Measurements from ENCODE around the gene SYNE1.
A peak's percentile ranks its signal among the peaks of the same experiment; 100 is the strongest.

SYNE1 gene

DNA sequence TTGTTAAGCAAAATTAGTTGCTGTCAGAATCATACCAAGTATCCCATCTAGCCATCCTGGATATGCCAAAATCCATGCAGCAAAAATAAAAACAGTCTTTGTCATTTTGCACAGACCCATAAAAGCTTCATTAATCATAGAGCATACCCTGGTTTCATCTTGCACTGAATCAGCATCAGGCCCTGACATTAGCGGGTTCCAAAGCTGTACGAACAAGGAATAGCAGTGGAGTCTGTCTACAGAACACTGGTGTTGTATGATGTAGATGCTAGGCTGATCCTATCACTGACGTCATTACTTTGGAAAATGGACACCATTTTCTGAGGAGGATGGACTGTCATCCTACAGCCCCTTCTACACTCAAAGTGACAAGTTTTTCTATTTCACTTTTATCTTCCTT is 514.1 kb downstream of the SYNE1 start:
- no peak for DNase-seq

DNA sequence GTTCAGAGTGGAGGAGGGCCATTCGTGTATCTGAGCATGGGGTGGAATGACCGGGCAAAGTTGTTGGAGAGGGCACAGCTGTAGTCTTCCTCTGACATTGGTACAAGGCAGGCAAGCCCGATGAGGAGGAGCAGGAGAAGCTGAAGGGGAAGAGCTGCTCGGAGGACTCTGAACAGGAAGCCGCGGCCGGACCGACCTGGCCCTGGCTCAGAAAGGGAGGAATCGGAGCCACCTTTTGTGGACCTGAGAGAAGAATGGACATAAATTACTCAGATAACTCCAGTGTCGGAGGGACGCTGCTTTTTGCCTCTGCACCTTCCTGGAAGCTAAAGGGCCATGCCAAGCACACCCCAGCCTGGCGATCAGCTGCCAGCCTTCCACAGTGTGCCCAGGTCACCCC is 514.7 kb downstream of the SYNE1 start:
- DNase-seq: no peak

DNA sequence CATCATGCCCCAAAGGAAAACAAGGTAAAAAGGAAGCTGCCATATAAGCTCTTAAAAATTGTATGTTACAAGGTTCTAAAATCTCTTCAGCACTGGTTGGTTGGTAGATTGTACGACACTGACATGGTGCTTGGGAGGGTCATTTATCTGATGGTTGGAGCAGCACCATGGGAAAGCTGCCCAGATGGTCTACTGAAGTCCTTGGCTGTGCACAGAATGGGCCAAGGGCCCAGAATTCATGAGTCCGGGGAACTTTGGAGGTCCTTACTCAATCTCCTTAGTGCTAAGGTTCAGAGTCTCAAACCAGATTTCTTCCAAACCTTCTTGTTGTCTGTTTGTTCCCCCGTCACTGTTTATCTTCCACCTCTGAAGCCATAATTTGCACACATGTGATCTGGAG is 515.3 kb downstream of the SYNE1 start:
- no peak for DNase-seq

DNA sequence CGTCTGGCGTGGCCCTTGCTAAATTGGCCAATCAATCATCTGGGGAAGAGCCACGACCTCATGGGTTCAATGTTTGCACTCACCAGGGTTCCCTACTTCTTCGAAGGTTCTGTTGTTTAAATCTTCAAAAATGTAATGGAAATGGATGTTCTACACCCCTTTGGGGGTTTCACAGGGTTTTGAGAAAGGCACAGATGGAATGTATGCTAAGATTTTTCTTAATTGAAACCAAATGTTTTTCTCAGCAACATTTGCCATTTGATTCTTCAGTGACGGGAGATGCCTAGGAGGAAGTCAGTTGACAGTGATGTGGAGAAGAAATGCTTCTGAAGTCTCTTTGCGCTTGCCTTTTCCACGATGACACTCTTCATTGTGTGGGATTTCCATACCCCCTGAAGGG is 517.3 kb downstream of the SYNE1 start:
- DNase-seq: no peak

DNA sequence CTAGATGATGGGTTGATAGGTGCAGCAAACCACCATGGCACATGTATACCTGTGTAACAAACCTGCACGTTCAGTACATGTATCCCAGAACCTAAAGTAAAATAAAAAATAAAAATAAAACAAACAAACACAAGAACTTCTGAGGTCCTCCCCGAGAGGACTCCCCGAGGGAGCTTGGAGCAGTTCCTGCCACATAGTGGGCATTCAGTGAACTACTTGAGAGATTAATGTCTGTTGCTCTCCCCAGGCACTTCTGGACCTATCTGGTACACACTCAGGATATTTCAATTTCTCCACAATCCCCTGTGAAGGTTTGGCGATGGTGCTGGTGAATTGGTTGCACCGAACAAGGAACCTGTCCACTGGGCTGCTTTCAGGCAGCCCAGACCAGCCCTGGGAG is 518.5 kb downstream of the SYNE1 start:
- DNase-seq: no peak

DNA sequence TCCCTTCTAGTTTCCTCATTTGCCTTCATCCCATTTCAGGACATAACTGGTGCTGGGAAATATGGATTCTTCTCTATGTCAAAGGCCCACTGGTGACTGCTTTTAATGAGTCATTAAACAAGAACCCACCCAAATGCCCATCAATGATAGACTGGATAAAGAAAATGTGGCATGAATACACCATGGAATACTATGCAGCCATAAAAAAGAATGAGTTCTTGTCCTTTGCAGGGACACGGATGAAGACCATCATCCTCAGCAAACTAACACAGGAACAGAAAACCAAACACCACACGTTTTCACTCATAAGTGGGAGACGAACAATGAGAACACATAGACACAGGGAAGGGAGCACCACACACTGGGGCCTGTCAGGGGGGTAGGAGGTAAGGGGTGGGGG is 518.9 kb downstream of the SYNE1 start:
- DNase-seq: no peak

DNA sequence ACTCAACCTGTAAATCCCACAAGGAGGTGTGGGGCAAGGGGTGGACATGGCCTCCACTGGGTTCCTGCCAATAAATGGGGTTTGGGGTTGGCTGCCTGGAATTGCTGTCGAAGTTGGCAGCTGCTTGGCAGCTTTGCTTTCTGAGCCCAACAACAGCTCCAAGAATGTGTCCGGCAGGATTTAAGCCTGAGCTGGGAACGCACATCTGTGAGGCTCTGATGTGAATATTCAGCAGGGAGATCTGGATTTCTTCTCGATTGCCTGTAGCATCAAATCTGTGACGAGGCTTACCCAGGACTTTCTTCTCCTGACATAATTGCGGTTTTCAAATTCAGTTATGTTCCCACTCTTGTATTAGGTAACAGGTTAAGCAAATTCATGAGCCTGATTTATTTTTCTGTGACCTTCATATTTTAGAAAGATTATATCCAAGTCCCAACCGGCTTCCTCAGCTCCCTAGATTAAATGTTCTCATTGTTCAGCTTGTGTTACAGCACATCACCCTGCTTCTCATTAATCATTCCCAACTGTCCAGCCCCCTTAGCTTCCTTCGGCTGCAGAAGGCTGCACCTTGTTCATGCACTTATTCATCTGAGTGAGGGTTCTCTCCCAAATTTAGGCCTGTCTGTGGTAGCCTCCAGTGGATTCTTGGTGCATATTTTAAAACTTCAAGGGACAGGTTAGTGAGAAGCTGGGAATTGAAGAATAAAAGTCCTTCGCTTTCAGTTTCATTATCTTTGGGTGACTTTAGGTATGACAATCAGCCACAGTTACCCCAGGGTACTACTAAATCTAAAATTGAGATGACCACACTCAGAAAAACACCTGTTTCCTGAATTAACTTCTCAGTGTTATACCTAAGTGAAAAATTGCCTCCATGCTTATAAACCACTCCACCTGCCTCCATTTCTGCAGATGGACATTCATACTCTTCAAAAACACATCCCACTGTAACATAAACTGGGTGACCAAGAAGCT is 519.7 kb downstream of the SYNE1 start:
- peak; percentile 69 for DNase-seq

DNA sequence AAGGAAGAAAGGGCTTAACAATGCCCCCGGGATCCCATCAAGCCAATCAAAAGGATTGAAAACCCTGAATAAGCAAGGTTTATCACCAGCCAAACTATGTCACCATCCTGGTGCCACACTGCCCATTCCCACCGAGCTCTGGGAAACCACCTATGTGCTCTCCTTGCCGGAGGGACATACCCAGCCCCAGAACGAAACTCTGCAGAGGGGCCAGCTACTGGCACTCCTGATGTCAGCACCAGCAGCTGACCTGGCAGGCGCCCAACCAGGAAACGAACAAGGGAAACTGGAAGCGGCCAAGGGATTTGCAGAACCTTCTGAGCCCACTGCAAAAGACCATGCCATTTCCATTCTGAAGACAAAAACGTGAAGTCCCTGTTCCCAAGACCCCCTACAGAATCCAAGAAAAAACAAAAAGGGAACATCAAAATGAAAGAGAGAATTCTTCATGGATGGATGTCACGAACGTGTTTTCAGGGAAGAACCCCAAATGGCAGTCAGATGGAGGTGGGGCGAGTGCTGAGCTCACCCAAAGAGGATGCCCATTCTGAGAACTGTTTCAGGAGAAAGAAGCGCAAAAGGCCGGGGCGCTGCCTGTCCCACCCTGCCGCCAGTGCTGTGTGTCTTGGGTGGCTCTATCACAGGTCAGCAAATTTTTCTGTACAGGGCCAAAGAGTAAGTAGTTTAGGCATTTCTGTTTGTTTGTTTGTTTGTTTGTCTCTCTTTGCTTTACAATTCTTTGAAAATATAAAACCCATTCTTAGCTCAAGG is 524.5 kb downstream of the SYNE1 start:
- peak; percentile 72 for DNase-seq

DNA sequence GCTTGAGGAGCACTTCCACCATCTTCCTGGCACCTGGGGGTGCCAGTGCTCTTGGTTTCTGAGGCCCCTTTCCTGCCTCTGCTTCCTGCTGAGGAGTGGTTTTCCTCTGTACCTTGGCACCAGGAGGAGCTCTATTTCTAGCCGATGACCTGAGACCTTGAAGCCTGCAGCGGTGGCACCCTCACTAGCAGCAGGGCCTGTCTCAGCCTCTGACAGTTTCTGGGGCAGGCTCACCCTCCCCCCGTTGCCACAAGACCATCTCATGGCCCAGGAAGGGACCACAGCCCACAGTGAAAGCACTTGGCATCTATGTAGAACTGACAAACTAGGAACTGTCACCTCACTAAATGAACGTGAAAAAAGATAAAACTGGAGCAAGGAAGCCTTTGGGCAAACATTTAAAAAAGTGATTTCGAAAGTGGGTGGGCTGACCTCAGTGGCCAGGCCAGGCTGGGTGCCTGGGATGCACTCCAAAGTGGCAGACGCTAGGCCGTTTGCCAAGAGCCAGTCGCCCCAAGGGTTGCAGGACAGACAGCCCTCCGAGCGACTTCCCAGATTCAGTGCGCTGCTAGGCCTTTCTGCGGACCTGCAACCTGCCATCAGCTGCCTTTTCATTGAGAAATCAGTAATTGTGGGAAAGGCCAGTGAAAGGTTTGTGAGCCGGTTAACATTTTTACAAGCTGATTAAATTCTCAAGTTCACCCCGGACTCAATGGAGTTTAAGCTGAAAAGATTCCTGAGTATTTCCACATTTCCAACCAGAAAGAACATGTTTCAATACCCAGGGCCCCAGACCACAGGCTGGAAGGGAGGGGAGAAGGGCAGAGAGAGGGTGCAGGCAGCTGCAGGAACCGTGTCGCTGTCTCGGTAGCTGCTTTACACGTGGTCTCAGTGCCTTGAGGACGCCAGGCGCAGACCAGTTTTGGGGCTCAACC is 526.0 kb downstream of the SYNE1 start:
- DNase-seq: peak; percentile 40

DNA sequence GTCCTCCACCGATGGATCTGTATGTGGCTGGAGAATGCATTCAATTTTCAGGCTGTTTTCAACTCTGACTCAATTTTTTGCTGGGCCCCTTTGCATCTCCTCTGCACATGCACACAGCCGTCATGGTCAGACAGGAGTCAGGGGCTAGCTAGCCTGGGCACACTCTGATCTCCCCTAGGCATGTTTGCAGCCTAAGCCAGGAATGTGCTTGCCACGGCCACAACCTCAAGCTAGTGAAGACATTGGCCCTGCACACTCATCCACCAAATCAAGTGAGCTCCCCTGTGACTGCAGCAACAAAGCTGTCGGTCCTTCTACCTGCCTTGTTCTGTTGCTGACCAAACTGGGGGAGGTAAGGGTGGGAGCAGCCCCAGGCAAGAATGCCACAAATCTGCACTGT is 529.2 kb downstream of the SYNE1 start:
- no peak for DNase-seq

DNA sequence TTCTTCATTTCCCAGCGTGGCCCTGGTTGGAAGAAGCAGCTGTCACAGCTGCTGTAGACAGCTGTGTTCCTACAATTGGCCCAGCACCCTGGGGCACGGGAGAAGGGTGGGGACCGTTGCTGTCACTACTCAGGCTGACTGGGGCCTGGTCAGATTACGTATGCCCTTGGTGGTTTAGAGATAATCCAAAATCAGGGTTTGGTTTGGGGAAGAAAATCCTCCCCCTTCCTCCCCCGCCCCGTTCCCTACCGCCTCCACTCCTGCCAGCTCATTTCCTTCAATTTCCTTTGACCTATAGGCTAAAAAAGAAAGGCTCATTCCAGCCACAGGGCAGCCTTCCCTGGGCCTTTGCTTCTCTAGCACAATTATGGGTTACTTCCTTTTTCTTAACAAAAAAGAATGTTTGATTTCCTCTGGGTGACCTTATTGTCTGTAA is 537.0 kb downstream of the SYNE1 start:
- DNase-seq: peak; percentile 76

DNA sequence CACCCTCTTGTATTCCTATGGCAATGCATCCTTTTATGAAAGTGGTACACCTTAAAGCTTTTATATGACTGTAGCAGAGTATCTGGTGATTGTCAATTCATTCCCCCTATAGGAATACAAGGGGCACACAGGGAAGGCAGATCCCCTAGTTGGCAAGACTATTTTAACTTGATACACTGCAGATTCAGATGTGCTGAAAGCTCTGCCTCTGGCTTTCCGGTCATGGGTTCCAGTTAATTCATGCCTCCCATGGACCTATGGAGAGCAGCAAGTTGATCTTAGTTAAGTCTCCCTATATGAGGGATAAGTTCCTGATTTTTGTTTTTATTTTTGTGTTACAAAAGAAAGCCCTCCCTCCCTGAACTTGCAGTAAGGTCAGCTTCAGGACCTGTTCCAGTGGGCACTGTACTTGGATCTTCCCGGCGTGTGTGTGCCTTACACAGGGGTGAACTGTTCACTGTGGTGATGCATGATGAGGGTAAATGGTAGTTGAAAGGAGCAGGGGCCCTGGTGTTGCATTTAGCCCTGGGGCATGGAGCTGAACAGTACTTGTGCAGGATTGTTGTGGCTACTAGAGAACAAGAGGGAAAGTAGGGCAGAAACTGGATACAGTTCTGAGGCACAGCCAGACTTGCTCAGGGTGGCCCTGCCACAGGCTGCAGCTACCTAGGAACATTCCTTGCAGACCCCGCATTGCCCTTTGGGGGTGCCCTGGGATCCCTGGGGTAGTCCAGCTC is 537.5 kb downstream of the SYNE1 start:
- DNase-seq: no peak

DNA sequence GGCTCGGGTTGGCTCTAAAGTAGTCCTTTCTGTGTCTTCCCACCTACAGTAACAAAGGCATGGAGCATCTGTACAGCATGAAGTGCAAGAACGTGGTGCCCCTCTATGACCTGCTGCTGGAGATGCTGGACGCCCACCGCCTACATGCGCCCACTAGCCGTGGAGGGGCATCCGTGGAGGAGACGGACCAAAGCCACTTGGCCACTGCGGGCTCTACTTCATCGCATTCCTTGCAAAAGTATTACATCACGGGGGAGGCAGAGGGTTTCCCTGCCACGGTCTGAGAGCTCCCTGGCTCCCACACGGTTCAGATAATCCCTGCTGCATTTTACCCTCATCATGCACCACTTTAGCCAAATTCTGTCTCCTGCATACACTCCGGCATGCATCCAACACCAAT is 538.5 kb downstream of the SYNE1 start:
- DNase-seq: no peak

DNA sequence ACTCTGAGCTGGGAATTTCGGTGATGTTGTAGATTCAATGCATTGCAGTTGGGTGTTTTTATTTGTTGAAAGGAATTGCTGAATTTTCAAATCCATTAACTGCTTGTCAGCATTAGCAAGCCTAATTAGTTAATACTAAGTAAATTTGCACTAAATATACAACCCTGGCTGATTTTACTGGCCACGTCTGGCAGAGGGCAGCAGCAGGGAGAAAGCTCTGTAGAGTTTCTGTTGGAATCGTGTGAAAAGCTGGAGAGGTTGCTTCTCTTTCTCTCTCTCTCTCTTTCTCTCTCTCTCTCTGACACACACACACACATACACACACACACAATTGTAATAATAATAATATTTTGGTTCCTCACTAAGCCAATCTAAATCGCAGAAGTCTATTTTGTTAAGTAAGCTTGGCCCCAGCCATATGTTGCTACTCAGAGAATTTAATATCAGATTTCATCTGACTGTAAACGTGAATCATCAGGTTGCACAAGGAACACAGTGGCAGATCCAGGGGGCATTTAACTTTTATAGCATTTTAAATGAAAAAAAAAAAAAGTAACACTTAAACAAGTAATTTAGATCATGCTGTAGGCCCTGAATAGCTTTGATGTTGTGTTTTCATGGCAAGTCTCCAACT is 540.2 kb downstream of the SYNE1 start:
- DNase-seq: no peak

DNA sequence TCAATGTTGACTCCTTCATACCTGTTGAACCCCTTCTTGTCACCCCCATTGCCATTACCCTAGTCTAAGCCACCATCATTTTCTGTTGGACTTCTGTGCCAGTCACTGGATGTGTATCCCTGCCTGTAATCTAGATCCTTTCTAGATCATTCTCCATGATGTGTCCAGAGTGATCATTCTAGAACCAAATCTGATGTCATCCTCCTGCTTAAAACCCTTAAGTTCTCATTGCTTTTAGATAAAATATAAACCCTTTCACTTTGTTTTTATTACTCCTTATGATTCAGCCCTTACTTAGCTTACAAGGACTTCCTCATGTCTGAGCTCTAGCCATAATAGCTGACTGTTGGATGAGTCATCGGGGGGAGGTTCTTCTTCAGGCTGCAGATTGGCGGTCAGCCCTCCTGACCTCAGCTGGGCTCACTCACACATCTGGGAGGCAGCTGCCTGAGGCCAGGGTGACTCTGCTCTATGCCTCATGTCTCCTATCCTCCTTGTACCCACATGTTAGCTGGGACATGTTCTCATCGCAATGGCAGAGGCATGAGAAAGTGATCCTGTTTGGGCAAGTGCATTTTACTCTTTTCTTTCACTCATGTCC is 542.1 kb downstream of the SYNE1 start:
- DNase-seq: no peak

DNA sequence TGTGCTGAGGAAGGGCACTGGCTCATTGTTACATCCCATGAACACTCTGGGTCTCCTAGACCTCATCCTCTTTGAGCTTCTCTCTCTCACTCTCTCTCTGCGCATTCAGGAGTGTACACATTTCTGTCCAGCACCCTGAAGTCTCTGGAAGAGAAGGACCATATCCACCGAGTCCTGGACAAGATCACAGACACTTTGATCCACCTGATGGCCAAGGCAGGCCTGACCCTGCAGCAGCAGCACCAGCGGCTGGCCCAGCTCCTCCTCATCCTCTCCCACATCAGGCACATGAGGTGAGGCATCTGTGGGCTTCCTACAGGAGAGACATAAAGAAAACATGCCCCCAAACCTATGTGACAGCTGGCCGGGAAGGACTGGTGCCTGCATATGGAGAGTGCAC is 542.9 kb downstream of the SYNE1 start:
- no peak for DNase-seq

DNA sequence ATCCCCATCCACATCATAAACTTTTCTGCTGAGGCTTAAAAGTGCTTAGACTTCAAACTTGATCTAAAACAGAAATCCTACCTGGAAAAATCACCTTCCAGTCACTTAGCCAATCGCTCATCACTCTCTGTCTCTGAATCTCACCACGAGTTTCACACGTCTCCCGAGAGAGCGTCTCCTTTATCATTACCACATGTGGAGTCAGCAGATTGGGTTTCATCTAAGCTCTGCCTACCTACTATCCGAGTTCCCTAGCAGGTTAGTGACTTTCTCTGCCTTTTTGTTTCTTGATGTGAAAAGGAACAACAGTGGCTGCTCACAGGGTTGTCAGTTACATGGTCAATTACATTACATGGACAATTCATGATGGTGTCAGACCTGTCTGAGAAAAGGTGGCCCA is 543.5 kb downstream of the SYNE1 start:
- no peak for DNase-seq

DNA sequence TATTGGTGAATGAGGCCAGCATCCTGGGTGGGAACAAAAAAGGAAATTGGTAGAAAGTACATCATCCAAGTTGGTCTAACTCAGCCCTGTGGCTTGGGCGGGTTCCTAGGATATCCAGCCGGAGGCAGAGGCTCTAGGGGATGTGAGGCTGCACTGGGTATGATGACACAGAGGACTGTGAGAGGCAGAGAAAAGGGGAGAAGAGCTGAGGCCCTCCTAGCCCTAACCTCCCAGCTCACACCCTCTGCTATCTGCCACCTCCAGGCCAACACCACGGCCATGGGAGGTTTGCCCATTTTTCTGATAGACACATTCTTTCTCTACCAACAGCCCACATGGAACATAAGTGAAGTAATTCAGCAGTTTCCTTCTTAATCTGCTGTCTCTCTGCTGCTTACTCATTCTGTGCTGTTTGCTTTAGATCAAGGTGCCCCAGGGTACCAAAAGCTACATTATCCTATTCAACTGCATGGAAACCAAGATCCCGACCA is 545.3 kb downstream of the SYNE1 start:
- no peak for DNase-seq

DNA sequence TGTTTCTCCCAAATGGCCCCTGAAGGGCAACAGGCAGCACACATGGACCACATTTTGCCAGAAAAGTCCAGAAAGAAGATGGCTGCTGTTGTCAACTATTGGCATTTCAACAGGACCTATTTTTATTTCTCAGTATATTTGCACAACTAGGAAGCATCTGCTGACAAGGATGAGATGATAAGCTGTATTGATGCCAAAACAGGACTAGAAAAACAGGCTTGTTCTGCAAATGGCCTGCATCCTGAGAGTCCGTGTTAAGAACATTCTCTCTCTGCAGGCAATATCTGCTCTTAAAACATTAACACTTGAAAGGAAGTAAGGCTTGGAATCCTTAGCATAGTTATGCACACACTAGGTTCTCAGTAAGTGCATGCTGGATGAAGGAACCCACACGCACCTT is 546.0 kb downstream of the SYNE1 start:
- DNase-seq: no peak

DNA sequence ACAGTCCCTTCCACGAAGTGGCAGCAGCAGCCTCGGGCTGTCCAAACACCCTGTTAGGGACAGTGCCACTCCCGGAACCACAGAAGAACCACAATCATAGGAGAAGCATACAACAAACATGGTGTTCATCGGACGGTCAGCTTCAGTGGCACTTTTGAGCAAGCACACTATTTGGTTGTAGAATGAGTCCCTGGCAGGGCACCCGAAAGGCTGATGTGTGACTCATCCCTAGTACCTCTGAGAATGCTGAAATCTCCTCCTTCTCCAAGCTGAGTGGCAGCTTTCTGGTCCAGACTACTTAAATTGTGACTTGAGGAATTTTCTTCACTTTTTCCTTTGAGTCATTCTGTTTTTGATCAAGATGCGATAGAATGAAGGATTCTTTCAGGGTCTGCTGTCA is 547.2 kb downstream of the SYNE1 start:
- no peak for DNase-seq

DNA sequence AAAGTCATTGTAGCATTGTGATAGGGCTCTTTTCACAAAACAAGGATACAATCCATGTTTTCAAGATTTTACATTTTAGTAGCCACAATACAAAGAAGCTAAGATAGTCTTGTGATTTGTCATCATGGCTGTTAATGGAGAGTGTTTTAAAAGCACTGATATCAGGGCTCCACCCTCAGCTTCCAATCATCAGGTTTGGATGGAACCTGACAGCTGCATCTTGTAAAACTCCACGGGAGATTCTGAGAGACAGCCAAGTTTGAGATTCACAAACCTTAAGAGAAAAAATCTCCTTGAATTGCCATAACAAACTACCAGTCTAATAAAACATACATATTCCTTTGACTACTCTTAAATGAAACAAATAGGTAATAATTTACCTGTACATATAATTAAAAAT is 549.5 kb downstream of the SYNE1 start:
- DNase-seq: no peak

Data from right hindlimb (tissue), 1 donor.